GM21529 (cell line): ENCODE measurements around the gene PLEKHN1.
"Not testable (repeated sequence)": the region's sequence is repeated elsewhere in the genome, so short reads cannot be mapped to it uniquely, and the experiment has no call there.

Source experiments
- ATAC-seq: cut with Tn5 transposase; IDR thresholded peaks from one replicate; pipeline ENCODE4 v1.9.1; 2021; ENCODE audit not compliant: unreplicated experiment

The PLEKHN1 gene

DNA sequence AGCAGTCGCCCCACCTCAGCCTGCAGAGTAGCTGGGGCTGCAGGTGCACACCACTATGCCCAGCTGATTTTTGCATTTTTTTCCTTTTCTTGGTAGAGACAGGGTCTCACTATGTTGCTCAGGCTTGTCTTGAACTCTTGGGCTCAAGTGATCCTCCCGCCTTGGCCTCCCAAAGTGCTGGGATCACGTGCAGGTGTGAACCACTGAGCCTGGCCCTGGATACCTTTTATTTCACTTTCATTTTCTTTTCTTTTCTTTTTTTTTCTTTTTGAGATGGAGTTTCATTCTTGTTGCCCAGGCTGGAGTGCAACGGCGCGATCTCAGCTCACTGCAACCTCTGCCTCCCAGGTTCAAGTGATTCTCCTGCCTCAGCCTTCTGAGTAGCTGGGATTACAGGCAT lies 25.0 kb downstream of the PLEKHN1 start:
- not testable (repeated sequence) for ATAC-seq

DNA sequence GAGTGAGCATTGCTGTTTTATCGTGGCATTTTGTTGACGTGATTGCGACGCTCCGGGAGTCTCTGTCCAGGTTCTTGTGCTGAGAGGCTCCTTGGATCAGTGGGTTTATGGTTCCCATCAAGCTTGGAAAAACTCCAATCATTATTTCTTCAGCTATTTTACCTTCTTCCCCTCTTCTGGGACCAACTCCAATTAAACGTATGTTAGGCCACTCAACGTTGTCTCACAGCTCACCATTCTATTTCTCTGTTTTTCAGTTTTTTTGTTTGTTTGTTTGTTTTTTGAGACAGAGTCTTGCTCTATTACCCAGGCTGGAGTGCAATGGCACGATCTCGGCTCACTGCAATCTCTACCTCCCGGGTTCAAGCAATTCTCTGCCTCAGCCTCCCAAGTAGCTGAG lies 25.6 kb downstream of the PLEKHN1 start:
- ATAC-seq = no peak

DNA sequence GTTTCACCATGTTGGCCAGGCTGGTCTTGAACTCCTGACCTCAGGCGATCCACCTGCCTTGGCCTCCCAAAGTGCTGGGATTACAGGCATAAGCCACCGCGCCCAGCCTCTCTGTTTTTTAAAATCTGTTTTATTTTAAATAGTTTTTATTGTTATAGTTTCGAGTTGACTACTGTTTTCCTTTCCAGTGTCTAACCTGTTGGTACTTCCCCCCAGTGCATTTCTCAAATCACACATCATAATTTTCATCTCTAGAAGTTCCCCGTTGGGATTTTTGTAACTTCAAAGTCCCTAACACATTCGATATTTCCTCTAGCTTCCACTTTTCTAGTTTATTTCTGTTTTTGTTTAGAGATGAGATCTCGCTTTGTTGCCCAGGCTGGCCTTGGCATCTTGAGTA lies 26.1 kb downstream of the PLEKHN1 start:
- no peak for ATAC-seq

DNA sequence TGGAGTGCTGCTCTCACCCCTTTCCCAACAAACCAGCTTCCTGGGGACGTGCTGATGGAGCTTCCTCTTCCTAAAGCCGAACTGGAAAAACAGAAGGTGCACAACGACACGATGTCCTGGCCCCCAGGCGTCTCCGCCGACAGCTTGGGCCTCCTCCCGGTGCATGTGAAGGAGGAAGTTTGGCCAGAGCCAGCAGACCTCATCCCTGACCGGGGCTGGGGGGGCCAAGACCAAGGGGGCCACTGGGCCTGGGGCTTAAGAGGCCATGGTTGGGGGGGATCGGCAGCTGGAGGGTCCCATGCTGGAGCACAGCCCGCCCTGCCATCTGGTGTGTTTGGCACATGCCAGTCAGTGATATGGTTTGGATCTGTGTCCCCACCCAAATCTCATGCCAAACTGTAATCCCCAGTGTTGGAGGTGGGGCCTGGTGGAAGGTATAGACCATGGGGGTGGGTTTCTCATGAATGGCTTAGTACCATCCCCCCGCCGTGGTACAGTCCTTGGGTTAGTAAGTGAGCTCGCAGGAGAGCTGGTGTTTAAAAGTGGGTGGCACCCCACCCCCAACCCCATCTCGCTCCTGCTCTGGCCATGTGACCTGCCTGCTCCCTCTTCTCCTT lies 27.2 kb downstream of the PLEKHN1 start:
- no peak for ATAC-seq

DNA sequence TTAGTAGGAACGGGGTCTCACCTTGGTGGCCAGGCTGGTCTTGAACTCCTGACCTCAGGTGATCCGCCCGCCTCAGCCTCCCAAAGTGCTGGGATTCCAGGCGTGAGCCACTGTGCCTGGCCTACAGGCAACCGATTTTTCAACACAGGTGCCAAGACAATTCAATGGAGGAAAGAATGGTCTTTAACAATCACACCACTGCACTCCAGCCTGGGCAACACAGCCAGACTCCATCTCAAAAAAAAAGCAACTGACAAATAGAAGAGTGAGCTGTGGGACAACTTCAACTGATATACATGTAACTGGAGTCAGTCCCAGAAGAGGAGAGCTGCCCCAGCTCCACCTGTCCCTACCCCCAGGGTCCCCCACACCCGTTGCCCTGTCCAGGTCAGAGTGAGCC lies 28.3 kb downstream of the PLEKHN1 start:
- not testable (repeated sequence) for ATAC-seq

DNA sequence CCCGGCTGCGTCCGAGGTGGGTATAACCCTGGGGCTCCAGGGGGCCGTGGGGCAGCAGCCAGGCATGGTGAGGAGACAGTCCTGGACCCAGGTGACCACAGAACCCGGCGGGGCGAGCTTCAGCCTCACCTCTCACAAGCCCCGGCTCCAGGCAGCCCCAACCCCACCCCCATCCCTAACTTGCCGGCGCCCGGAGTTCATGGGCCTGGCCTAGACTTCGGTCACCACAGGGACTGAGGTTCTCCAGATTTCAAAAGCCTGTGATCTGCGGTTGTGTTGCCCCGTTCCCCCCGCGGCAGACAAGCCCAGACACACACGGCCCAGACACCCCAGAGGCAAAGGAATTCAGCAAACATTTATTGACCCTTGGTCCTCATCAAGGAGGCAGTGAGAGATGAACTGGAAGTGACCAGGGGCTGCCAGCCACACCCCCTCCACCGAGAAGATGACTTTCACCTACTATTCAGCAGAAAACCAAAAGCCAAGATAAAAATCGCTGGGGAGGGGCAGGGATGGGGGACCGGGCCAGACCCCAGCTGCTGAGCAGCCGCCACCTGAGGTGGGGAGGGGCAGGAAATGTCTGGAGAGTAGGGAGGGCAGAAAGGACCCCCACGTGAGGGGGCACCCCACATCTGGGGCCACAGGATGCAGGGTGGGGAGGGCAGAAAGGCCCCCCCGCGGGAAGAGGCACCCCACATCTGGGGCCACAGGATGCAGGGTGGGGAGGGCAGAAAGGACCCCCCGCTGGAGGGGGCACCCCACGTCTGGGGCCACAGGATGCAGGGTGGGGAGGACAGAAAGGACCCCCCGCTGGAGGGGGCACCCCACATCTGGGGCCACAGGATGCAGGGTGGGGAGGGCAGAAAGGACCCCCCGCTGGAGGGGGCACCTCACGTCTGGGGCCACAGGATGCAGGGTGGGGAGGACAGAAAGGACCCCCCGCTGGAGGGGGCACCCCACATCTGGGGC lies 29.7 kb downstream of the PLEKHN1 start:
- ATAC-seq = no peak

DNA sequence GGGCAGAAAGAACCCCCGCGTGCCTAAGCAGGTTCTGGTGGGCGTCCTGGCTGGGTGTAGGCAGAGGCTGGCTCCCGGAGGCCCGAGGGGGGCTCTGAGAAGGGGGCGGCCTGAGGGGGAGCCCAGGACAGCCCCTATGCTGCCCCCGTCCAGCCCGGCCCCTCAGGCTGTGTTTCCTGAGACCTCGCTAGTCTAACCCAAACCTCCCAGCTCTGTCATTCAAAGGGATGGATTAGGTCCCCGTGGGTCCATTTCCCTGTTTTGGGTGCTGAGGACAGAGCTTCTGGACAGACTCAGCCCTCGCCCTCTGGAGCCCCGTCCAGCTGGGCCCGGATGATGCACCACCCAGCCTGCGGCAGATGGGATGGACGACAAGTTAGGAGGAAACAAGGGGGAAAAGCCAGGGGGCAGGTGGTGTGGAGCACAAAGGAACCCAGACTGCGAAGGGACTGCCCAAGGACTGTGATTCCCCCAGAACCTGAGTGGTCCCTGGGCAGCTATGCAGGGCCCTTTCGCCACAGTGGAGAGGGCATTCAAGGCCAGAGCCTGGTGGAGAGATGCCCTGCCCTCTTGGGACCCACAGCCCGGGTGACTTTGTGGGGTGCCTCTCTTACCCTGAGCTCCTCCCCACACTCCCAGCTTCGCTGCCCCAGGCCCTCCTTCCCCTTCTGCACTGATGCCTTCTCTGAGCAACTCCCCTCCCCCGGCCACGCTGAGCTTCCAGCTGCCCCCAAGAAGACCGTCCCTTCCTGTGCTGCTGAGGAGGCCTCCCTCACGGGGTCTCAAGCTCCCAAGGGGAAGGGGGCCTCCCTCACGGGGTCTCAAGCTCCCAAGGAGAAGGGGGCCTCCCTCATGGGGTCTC lies 30.8 kb downstream of the PLEKHN1 start:
- no peak for ATAC-seq

DNA sequence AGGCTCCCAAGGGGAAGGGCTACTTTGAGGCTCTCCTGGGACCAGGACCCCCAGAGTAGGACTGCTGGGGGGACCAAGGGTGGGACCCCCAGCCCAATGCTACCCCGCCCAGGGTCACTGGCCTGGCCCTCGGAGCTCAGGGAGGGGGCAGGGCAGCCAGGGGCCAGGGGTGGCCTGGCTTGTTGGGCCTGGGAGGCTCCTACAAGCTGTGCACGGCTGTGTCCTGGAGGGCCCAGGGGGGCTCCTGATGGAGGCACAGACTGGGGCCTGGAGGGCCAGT lies 31.4 kb downstream of the PLEKHN1 start:
- no peak for ATAC-seq

DNA sequence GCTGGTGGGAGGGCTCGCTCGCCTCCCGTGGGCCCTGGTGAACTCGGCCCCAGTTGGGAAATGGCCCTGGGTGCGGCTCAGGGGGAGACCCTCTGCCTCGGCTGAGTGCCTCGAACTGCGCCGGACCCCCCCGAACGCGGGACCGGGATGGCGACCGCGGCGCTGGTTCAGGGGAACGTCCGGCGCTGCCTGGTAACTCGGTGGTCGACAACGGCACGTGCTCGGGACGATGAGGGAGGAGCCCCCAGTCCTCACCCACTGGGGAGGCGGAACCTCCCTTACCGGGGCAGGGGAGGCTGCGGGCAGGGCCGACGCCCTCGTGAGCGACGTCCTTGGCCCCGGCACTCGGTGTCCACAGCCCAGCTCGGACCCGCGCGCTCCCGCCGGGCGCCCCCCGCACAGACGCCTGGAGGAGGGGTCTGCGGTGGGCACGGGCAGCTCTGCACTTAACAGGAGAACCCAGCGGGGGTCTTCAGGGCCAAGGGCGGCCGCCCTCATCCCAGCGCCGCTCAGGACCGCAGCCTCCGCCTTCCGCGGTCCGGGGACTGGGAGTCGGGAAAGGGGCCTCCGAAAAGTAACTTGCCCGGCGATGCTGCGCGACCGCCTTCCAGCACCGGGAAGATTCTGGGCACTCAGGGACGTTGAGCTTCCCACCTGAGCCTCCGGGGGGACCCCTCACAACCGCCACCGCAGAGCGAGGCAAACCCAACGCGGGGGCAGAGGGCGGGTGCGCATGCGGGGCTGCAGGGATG lies 31.9 kb downstream of the PLEKHN1 start:
- no peak for ATAC-seq

DNA sequence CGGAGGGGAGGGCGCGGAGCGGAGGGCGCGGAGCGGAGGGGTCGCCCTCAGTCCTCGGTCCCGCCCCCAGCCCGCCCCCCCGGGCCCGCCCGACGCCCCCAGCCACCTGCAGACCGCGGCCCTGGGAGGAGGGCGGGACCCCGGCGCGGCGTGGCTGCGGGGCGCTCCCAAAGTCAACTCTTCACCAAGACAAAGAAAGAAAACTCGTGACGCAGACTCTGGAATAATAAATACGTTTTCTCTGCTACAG lies 32.4 kb downstream of the PLEKHN1 start:
- no peak for ATAC-seq

DNA sequence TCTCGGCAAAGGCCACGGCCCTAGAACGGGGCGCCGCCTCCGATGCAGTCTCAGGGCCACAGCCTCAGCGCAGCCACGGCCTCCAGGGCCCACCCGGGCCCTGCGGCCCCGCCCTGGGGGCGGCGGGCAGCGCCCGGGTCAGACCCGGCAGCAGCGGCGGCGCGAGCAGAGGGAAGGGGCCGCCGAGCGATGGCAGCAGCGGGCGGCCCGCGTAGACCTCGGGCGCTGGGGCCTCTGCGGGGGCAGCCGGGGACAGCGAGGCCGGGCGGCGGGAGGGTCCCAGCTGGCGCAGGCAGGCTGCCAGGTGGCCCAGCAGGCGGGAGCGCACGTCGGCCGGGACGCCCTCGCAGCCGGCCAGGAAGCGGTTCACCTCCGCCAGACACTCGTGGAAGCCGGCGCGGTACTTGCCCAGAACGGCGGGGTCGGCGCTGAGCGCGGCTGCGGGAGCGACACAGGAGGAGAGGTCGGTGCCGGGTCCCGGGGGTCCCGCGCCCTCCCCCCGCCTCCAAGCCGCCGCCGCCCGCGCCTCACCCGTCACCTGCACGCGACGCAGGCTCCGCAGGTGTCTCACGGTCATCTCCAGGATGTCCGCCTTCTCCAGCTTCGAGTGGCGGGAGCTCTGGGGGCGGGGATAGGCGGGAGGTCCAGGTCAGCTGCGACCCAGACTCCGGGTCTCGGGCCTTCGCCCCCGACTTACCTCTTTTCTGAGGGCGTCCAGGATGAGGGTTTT lies 32.9 kb downstream of the PLEKHN1 start:
- ATAC-seq = no peak

DNA sequence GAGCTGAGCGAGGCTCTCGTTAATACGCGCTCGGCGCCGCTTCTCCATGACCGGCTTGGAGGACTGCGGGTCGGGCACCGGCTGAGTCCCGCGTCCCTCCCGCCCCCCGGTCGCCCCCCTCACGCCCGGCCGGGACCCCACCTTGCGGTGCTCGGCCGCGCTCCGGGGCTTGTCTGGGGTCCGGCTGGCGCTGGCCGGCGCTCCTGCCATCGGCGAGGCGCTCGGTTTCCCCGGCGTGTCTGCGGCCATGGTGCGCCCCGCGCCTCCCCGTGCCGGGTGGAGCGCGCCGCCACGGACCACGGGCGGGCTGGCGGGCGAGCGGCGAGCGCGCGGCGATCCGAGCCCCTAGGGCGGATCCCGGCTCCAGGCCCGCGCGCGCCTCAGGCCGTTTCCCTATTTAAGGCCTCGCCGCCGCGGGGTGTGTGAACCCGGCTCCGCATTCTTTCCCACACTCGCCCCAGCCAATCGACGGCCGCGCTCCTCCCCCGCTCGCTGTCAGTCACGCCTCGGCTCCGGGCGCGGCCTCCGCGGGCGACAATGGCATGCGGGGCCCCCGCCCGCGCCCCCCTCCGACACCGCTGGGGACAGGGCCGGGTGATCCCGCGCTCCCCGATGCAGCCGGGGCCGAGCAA lies 33.6 kb downstream of the PLEKHN1 start, which contains the start of gene HES4:
HES4 (minus strand) TSS at position 373 of the 632 bp plus-strand sequence; CDS start at position 249, 124 bp downstream.
- peak; percentile 39 for ATAC-seq

DNA sequence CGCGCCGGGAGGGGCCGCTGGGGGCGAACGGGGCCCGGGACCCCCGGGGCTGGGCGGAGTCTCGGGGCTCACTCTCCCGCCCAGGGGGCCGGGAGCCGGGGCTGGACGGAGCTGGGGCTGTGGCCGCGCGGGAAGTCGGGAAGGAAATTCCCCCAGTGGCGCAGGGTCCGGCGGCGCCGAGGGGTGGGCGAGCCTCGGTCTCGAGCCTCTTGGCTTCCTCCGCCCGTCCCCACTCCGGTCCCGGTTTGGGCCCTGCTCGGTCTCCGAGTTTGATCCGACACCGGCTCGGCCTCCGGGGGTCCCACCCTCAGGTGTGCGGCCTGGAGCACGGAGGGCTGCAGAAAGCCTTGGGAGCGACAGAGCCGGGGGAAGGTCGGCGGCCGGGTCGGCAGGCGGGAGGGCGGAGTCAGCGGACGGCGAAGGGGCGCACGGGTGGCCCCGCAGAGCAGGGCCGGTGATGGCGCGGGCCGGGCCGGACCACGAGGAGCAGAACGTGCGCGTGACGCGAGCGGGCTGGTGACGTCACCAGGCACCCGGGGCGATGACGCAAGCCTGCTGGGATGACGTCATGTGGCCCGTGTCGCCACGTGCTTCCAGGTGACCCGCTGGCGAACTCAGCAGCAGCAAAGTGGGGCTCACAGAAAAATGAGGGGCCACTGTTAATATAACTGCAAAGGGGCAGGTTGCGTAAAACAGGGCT lies 34.2 kb downstream of the PLEKHN1 start:
- peak; percentile 10 for ATAC-seq

DNA sequence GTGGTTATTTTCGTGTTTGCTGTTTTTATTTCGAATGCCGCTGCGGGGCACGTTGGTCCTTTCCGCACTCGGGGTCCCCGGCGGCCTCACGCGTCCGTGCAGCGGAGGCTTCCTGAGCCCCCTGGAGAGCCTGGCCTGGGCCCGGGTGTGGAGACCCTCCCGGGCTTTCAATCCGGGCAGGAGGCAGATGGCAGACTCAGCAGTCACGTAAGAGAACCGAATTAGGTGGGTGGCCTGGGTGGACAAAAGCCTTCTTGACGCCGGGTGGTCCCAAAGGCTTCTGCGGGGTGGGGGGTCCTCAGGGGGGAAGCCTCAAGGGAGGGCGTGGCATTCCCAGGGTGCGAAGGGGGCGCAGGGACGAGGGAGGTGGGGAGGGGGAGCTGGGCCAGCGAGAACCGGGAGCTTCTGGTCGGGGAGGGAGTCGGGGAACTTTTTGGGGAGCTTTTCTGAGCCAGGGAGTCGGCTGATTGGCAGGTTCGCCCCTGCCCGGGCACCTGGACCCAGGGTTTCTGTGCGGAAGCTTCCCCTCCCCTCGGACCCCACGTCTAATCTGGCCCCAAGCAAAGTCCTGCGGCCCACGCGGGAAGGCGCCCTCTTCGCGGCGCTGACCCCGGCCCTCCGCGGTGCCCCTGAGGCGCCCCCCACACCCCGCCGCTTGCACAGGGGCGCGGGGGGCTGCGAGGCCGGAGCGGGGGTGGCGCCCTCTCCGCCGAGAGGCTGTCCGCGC lies 34.9 kb downstream of the PLEKHN1 start:
- no peak for ATAC-seq

DNA sequence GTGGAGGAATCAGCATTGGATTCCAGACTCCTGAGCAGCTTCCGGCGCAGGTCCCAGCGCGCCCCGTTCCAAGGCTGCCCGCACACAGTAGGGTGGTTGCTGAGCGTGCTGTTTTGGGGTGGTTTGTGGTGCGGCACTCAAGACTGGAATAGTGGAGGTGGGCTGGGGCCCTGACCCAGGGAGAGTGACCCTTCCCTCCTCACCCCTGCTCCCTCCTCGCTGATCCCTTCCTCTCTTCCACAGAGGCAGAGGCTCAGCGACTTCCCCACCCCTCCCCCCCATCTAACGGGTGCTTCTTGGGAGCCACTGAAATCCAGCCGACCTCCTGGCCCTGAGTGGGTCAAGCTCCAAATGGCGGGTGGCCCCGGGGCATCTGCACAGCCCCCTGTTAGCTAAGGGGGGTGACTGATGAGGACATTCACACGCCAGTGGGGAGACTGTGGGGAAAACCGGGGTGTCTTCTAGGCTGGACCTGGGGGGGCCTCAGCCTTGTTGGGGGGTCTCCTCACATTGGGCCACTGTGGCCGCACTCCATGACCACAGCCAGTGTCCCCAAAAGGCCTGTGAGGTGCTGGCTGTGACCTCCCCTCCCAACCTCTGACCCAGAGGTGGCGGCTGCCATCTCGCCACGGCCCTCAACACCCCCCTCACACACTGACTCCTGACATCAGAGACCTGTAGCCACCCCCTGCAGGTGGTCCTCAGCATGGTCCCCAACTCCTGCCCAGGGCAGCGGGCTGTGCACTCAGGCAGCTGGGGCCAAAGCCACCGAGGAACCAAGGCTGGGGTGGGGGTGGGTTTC lies 37.5 kb downstream of the PLEKHN1 start:
- no peak for ATAC-seq

DNA sequence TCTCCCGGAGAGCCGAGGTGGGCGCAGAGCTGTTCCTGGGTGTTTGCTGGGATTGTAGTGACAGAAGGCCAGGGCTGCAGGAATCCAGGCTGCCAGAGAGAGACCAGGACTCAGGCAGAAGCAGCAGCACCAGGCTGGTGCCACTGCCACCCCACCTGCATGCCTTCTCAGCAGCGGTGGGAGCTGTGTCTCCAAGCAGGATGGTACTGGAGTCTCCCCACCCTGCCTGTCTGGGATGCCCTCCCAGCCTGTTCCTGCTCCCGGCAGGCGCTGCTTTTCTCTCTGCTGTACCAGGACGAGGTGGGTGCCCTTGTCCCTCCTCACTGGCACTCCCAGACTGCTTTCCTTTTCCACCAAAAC lies 38.1 kb downstream of the PLEKHN1 start:
- no peak for ATAC-seq

DNA sequence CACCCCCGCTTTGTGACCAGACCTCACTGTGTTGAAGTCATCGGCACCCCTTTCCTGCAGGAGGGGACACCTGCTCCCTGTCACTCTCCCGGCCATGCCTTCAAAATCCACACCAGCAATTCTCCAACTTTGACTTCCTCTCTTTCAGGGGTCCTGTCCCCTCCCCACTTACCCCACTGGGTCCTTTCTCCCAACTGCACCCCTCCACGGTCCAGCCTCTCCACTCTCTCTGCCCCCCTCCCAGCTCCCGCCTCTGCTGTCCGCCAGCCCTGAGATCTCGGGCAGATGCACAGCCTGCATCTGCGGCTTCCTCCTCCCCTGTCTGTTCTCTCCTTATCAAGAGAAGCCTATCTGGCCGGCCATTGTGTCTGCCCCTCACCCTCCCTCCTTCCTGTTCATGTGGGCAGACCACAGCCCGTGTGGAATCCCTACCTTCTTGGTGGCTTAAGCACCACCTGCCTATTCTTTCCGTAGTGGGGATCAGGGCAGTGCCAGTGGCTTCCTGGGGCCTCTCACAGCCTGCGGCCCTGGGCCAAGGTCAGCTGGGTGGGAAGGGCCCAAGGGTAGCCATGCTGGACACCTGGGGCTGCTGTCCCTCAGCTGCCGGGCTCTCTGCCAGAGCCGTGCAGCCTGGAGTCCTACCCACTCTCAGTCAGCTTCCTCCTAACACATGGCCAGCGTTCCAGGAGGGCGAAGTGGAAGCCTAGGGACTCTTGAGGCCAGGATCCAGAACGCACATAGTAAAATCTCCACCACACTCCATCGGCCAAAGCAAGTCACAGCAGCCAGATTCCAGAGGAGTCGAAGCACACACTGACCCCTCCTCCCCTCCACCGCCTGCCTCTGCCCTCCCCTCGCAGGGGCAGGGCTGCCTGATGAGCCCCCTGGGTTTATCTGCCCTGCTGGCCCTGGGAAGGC lies 38.8 kb downstream of the PLEKHN1 start:
- no peak for ATAC-seq
